Activated T-cell treated with anti-CD3 and anti-CD28 coated beads for 4 hours (primary cell): ENCODE results near the gene NCKIPSD.
"Not testable (repeated sequence)": the region's sequence is repeated elsewhere in the genome, so short reads cannot be mapped to it uniquely, and the experiment has no call there.

Experiments used
- DNase-seq: peaks from one replicate; pipeline ENCODE4 v3.0.0-alpha.2; 2020

Gene NCKIPSD

GRCh38 chr3:48685603-48686511 lies at the start of gene NCKIPSD:
NCKIPSD (minus strand) TSS chr3:48685915; CDS start chr3:48685807, 108 bp downstream.
- DNase-seq = peak; percentile 88

- not testable (repeated sequence) for DNase-seq
Observed at GRCh38 chr3:48735075-48735767, 49.5 kb upstream of the NCKIPSD start.

GRCh38 chr3:48734541-48734940 lies 48.8 kb upstream of the NCKIPSD start:
- DNase-seq = not testable (repeated sequence)

GRCh38 chr3:48733752-48734518 lies 48.2 kb upstream of the NCKIPSD start:
- DNase-seq = not testable (repeated sequence)

- no peak for DNase-seq
Observed at GRCh38 chr3:48727511-48727910, 41.8 kb upstream of the NCKIPSD start.

GRCh38 chr3:48725185-48725855 lies 39.6 kb upstream of the NCKIPSD start:
- not testable (repeated sequence) for DNase-seq

GRCh38 chr3:48723725-48724124 lies 38.0 kb upstream of the NCKIPSD start:
- DNase-seq = no peak

- DNase-seq = not testable (repeated sequence)
Observed at GRCh38 chr3:48723293-48723692, 37.6 kb upstream of the NCKIPSD start.

GRCh38 chr3:48716982-48717746 lies 31.4 kb upstream of the NCKIPSD start, which contains the start of gene IP6K2:
IP6K2 (minus strand) TSS chr3:48717221; CDS start chr3:48695291, 21,930 bp downstream.
- DNase-seq = peak; percentile 99

- DNase-seq = peak; percentile 0
Observed at GRCh38 chr3:48716508-48716981, 30.8 kb upstream of the NCKIPSD start.

GRCh38 chr3:48715174-48715800 lies 29.6 kb upstream of the NCKIPSD start:
- no peak for DNase-seq

- no peak for DNase-seq
Observed at GRCh38 chr3:48711727-48712126, 26.0 kb upstream of the NCKIPSD start.

- no peak for DNase-seq
Observed at GRCh38 chr3:48709051-48709461, 23.3 kb upstream of the NCKIPSD start.

- no peak for DNase-seq
Observed at GRCh38 chr3:48708481-48708889, 22.8 kb upstream of the NCKIPSD start.

- DNase-seq = no peak
Observed at GRCh38 chr3:48707157-48707556, 21.4 kb upstream of the NCKIPSD start.

- no peak for DNase-seq
Observed at GRCh38 chr3:48702320-48702920, 16.7 kb upstream of the NCKIPSD start.

- DNase-seq = no peak
Observed at GRCh38 chr3:48700731-48701405, 15.2 kb upstream of the NCKIPSD start.

GRCh38 chr3:48698891-48699290 lies 13.2 kb upstream of the NCKIPSD start:
- no peak for DNase-seq

GRCh38 chr3:48697952-48698351 lies 12.2 kb upstream of the NCKIPSD start:
- no peak for DNase-seq

GRCh38 chr3:48696601-48697000 lies 10.9 kb upstream of the NCKIPSD start:
- DNase-seq = no peak
